ENCODE measurements around the gene UBE2QL1.

DNA sequence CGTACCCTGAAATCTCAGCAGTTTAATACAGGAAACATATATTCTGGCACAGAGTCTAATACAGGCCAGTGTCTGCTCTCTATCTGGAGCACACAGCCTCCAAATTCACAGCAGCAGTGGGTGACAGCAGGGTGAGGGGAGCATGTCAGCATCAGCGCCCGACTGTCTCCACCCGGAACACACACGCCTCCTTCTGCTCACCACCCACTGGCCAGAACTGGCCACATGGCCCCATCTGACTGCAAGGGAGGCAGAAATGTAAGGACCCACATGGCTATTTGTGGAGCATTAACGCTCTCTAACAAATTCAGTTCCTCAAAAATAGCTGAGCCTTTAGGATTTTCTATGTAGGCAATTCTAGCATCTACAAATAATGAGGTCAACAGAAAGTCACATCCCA lies 24.6 kb downstream of the UBE2QL1 start:
- TF ChIP-seq POLR2AphosphoS5 (IDR thresholded peaks at IDR 0.05) (no peak), POLR2A (IDR thresholded peaks at IDR 0.05) (no peak)
